ENCODE results near the gene RNF144A. TPM values are rescaled to one million over a fixed set of nuclear protein-coding genes. Genes with fewer than 3 reads are reported as not detected.
A peak's percentile ranks its signal among the peaks of the same experiment; 100 is the strongest.

The RNF144A gene
- total RNA-seq, 2 donors from 2014 or later = 20.7 to 21.2 TPM

- DNase-seq = no peak
- intact Hi-C loops (cut with DNase I, micrococcal nuclease) = no loop called here
- no peak for ATAC-seq
Observed at GRCh38 chr2:6940820-6941219, 23.6 kb downstream of the RNF144A start.

GRCh38 chr2:6941299-6942046 is 24.3 kb downstream of the RNF144A start:
- no peak for DNase-seq
- intact Hi-C loops (cut with DNase I, micrococcal nuclease) = no loop called here
- ATAC-seq = no peak

- intact Hi-C loops (cut with DNase I, micrococcal nuclease) = no loop called here
- ATAC-seq (no peak), DNase-seq (no peak)
Observed at GRCh38 chr2:6942848-6943247, 25.6 kb downstream of the RNF144A start.

GRCh38 chr2:6943523-6943922 is 26.3 kb downstream of the RNF144A start:
- intact Hi-C loops (cut with DNase I, micrococcal nuclease) = no loop called here
- no peak for DNase-seq
- ATAC-seq = no peak

GRCh38 chr2:6943971-6944370 is 26.8 kb downstream of the RNF144A start:
- intact Hi-C loops (cut with DNase I, micrococcal nuclease) = no loop called here
- DNase-seq = no peak
- no peak for ATAC-seq

- no peak for ATAC-seq
- no peak for DNase-seq
- intact Hi-C loops (cut with DNase I, micrococcal nuclease) = no loop called here
Observed at GRCh38 chr2:6944555-6944954, 27.3 kb downstream of the RNF144A start.

- ATAC-seq = no peak
- no peak for DNase-seq
- intact Hi-C loops (cut with DNase I, micrococcal nuclease) = no loop called here
Observed at GRCh38 chr2:6945087-6945813, 28.0 kb downstream of the RNF144A start.

- DNase-seq = no peak
- intact Hi-C loops (cut with DNase I, micrococcal nuclease) = no loop called here
- ATAC-seq = no peak
Observed at GRCh38 chr2:6945821-6946220, 28.6 kb downstream of the RNF144A start.

GRCh38 chr2:6946722-6947121 is 29.5 kb downstream of the RNF144A start:
- no peak for ATAC-seq
- intact Hi-C loops (cut with DNase I, micrococcal nuclease) = no loop called here
- DNase-seq = no peak

GRCh38 chr2:6947929-6948676 is 30.9 kb downstream of the RNF144A start:
- ATAC-seq = no peak

GRCh38 chr2:6948677-6949351 is 31.6 kb downstream of the RNF144A start:
- ATAC-seq (no peak), DNase-seq (no peak)
- intact Hi-C loops (cut with DNase I, micrococcal nuclease) = no loop called here

More at GRCh38 chr2:6947929-6948676, 30.9 kb downstream of the RNF144A start:
- no peak for DNase-seq
- intact Hi-C loops (cut with DNase I, micrococcal nuclease) = no loop called here

- intact Hi-C loops (cut with DNase I, micrococcal nuclease) = no loop called here
- DNase-seq = no peak
Observed at GRCh38 chr2:6951046-6951445, 33.8 kb downstream of the RNF144A start.

GRCh38 chr2:6952101-6952500 is 34.9 kb downstream of the RNF144A start:
- intact Hi-C loops (cut with DNase I, micrococcal nuclease) = no loop called here
- ATAC-seq (no peak), DNase-seq (no peak)

More at GRCh38 chr2:6951046-6951445, 33.8 kb downstream of the RNF144A start:
- no peak for ATAC-seq

GRCh38 chr2:6954586-6954985 is 37.4 kb downstream of the RNF144A start:
- intact Hi-C loops (cut with DNase I, micrococcal nuclease) = no loop called here
- ATAC-seq = no peak
- no peak for DNase-seq

- intact Hi-C loops (cut with DNase I, micrococcal nuclease) = no loop called here
- ATAC-seq (peak; percentile 34), DNase-seq (no peak)
Observed at GRCh38 chr2:6955511-6956136, 38.4 kb downstream of the RNF144A start.

GRCh38 chr2:6956566-6956965 is 39.4 kb downstream of the RNF144A start:
- DNase-seq (no peak), ATAC-seq (no peak)
- intact Hi-C loops (cut with DNase I, micrococcal nuclease) = no loop called here

- no peak for DNase-seq
- intact Hi-C loops (cut with DNase I, micrococcal nuclease) = no loop called here
- no peak for ATAC-seq
Observed at GRCh38 chr2:6957031-6957714, 40.0 kb downstream of the RNF144A start.

- DNase-seq = no peak
- intact Hi-C loops (cut with DNase I, micrococcal nuclease) = no loop called here
- no peak for ATAC-seq
Observed at GRCh38 chr2:6957910-6958615, 40.9 kb downstream of the RNF144A start.

All from left colon (tissue), 2 donors.